ENCODE results near the gene EIF5. TPM values are rescaled to one million over a fixed set of nuclear protein-coding genes. Genes with fewer than 3 reads are reported as not detected.

EIF5 gene
- 155 and 230 TPM in 2 replicates for total RNA-seq

DNA sequence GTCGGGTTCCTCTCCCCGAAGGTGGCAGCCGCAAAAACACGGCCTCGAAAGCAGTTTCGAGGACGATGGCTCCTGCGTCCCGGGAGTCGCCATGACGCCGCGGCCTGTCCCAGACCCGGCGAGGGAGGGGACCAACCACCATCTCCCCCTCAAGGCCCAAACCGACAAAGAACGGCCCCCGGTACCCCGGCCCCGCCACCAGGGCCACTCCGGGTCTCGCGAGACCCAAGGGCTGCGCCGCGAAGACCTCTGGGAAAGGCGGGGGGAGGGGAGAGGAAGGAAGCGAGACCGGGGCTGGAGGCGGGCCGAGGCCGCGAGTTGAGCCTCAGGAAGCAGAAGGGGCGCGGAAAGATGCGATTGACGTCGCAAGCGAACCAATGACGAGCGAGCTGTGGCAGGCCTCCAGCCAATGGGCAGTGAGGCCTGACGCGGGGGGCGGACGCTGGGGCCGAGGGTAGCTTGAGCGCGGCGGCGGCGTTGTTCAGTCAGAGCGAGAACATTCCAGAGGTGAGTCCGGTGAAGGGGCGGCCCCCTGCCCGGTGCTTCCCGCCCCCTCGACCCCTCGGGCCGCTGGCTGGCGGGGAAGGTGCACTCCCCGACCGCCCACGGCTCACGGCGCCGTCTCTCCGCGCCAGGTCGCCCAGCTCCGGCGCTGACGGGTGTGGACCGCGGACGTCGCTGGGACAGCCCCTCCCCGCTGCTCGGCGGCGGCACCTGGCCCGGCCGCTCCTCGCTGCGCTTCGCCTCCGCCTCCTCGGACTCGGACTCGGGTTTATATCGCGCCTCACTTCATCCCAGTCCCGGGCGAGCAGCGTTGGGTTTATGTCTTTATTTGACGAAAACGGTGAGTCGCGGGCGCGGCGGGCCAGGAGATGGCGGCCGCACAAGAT, at the start of gene EIF5:
Gene EIF5 (plus strand): TSS at position 484 of the 890 bp plus-strand sequence. CDS start 1,624 bp downstream, outside the sequence.

DNA sequence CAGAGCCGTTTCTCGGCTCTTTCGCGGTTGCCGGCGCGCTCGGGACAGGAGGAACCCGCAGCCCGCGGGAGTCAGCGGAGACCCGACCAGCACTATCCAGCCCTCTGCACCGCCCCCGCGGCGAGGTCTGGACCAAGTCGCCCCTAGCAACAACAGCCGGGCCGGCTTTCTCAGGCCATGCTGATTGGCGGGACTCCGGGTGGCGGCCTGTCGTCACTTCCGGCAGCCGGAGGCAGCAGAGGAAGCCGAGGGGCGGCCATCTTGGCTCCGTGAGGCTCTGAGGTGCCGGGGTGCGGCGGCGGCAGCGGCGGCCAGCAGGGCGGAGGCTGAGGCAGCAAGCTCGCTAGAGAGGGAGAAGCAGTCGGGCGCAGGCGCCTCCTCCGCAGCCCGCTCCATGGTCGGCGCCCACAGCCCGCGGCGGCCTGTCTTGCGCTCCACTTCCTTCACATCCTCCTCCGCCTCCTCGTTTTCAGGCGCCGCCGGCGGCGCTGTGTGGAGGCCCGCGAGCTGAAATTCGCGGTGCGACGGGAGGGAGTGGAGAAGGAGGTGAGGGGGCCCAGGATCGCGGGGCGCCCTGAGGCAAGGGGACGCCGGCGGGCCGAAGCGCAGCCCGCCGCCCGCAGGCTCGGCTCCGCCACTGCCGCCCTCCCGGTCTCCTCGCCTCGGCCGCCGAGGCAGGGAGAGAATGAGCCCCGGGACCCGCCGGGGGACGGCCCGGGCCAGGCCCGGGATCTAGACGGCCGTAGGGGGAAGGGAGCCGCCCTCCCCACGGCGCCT, 51.3 kb downstream of the EIF5 start, which contains the start of gene MARK3:
Gene MARK3 (plus strand): TSS at position 264 of the 777 bp plus-strand sequence. CDS start 615 bp downstream, outside the sequence.

Other genes with a start within 250 kb of the EIF5 start
- gene EXOC3L4, start 239.5 kb upstream of the EIF5 start, total RNA-seq: 0.50 TPM in 1 of 2 replicates, not detected in the other
- 29.4 and 42.9 TPM in 2 replicates for gene TNFAIP2, start 210.8 kb upstream of the EIF5 start, total RNA-seq
- 91.6 and 105 TPM in 2 replicates for gene MARK3, start 51.2 kb downstream of the EIF5 start, total RNA-seq
- 24.9 and 36.6 TPM in 2 replicates for gene CKB, start 188.6 kb downstream of the EIF5 start, total RNA-seq
- 10.7 and 14.1 TPM in 2 replicates for gene TRMT61A, start 195.0 kb downstream of the EIF5 start, total RNA-seq
- 29.0 and 30.3 TPM in 2 replicates for gene BAG5, start 228.4 kb downstream of the EIF5 start, total RNA-seq
- 16.4 and 18.0 TPM in 2 replicates for gene COA8, start 228.7 kb downstream of the EIF5 start, total RNA-seq